Sigmoid colon (tissue), 4 donors: Measurements from ENCODE around the gene MAPK6.

Source experiments
- CTCF ChIP-seq, 4 experiments: fragments of 450-650 bp in 3 of 4; fragments of 200-600 bp in 1 of 4; IDR thresholded peaks; one replicate each; pipeline ENCODE4 v1.5.1; 2016 to 2019; ENCODE audit warnings: antibody characterized with exemption in 4 of 4, mild to moderate bottlenecking in 3 of 4, moderate library complexity in 2 of 4
- EP300 ChIP-seq, 4 donors: sonication (generic); formaldehyde crosslinking; IDR thresholded peaks; one replicate each; pipeline ENCODE4 v1.6.1; 2017; ENCODE audit warnings: antibody characterized with exemption in 4 of 4
- POLR2A ChIP-seq, 2 donors: fragments of 450-650 bp; IDR thresholded peaks; one replicate each; pipeline ENCODE4 v1.6.1; 2016; ENCODE audit warnings: antibody characterized with exemption in 2 of 2, mild to moderate bottlenecking in 2 of 2, moderate library complexity in 2 of 2
- POLR2AphosphoS5 ChIP-seq, 4 donors: sonication (generic); formaldehyde crosslinking; IDR thresholded peaks; one replicate each; pipeline ENCODE4 v1.6.1; 2017; ENCODE audit warnings: antibody characterized with exemption in 4 of 4

- no peak for TF ChIP-seq CTCF (IDR thresholded peaks at IDR 0.05)
- no peak for TF ChIP-seq POLR2AphosphoS5 (IDR thresholded peaks at IDR 0.05)
- TF ChIP-seq POLR2A (IDR thresholded peaks at IDR 0.05): no peak
- TF ChIP-seq EP300 (IDR thresholded peaks at IDR 0.05): no peak
These were observed 2.7 kb upstream of the MAPK6 start for GRCh38 chr15:52016316-52016715.
